NCI-H460 (cell line): ENCODE results near the gene ADISSP. TPM values are rescaled to one million over a fixed set of nuclear protein-coding genes. Genes with fewer than 3 reads are reported as not detected.
A peak's percentile ranks its signal among the peaks of the same experiment; 100 is the strongest.
"Not testable (repeated sequence)": the region's sequence is repeated elsewhere in the genome, so short reads cannot be mapped to it uniquely, and the experiment has no call there.

Experiments
- DNase-seq: peaks from one replicate; pipeline ENCODE4 v3.0.0-alpha.2; 2016; ENCODE audit warnings: low read depth; ENCODE audit errors: extremely low read depth
- total RNA-seq: library from RNA; depleted of rRNA; stranded (reverse); fragments of >200 nt; shearing (Covaris generic); gene quantifications from 2 replicates; pipeline ENCODE4 v1.2.3, GENCODE V29; 2014

Gene ADISSP
- total RNA-seq, 1 experiment from 2014 or later: 42.0 TPM

DNA sequence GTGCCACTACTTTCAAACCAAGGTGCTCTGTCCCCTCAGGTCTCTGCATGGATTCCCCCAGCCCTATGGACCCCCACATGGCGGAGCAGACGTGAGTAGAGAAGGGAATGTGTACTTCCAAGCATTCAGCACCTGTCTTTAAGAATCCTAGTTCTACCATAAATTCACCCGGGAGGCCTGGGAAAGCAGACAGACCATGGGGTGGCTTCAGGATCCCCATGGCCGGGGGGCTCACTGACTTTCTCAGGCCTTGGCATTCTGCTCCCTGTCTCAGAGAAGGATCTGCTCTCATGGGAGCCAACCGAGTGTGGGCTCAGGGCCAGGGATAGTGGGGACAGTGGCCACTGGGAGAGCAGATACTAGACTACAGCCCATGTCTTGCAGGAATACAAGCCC is 30.8 kb upstream of the ADISSP start:
- DNase-seq: no peak

GRCh38 chr20:3797592-3798372 is 30.2 kb upstream of the ADISSP start:
- DNase-seq: no peak

DNA sequence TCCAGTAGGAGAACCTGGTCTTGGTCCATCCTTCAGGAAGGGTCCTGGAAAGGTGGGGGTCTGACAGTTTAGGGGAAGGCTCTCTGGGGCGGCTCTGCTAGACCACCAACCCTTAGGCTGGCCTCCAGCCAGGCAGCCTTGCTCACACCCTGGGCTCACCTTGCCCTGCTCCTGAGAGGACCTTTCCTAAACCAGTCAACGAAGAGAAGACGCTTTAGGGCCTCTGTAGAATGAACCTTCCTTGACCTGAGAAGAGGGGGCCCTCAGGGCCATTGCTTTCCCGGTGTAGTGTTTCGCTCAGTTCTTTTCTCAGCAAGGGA is 29.6 kb upstream of the ADISSP start:
- no peak for DNase-seq

GRCh38 chr20:3796477-3797225 is 29.1 kb upstream of the ADISSP start:
- DNase-seq: no peak

DNA sequence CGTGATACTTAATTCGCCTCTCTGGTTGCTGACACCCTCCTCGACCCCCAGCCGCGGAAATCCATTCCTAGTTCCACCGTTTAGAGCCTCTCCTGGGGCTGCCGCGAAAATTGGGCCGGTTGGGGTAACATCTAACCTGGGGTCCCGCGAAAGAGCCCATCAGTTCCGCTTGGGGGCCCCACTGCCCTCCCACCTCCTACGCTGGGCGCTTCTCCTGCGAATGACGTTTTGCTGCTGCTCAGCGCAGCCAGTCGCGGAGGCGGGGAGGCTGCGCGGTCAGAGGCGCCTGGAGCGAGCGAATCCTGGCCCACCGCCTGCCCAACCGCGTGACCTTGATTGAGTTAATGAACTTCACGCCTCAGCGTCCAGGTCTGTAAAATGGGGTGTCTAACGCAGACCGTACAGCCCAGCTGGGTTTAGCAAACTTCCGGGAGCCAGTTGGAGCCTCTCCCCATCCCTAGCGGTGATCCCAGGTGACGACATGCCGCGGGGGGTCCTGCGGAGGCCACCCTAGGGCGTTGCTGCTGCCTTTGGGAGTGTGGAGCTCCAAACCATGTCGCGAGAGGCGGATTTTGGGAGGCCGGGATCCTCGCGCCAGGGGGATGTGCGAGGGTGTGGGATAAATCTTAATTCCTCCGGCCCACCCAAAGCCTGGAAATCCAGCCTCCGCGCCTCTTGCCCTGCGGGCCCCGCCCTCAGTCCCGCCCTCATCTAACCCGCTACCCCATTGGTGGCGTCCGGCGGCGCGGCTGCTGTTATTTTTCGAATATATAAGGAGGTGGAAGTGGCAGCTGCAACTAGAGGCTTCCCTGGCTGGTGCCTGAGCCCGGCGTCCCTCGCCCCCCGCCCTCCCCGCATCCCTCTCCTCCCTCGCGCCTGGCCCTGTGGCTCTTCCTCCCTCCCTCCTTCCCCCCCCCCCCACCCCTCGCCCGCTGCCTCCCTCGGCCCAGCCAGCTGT is 28.2 kb upstream of the ADISSP start, which contains the start of gene CDC25B:
Gene CDC25B (plus strand): TSS at position 800 of the 958 bp plus-strand sequence. CDS start 222 bp downstream, outside the sequence.
- peak; percentile 90 for DNase-seq

DNA sequence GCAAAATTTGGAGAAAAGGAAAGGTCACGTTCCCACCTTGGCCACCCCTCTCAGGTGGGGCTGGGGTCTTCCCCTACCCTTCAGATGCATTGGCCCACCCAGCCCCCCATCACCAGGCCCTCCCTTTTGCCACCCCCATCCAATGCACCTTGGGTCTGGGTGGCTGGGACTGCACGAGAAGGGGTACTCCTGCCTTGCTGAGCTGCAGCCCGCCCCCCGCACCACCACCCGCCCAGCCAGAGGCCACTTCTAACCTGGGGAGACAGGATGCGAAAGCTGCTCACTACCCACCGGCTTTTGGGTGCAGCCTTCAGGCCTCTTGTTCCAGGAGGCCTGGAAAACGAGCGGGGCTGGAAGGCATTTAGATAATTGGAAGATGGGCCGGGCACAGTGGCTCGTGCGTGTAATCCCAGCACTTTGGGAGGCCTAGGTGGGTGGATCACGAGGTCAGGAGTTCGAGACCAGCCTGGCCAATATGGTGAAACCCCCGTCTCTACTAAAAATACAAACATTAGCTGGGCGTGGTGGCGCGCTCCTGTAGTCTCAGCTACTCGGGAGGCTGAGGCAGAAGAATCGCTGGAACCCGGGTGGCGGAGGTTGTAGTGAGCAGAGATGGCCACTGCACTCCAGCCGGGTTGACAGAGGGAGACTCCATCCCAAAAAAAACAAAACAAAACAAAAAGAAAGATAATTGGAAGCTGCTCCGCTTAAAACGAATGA is 27.3 kb upstream of the ADISSP start:
- no peak for DNase-seq

DNA sequence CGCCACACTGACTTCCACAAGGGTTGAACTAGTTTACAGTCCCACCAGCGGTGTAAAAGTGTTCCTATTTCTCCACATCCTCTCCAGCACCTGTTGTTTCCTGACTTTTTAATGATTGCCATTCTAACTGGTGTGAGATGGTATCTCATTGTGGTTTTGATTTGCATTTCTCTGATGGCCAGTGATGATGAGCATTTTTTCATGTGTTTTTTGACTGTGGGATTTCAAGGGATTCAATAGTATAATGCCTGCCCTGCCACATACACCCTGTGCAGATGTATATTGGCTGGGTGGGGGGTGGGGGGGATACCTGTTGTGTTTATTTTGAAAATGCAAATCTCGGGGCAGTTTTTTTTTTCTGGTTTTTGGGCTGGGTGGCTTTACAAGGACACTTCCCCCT is 26.6 kb upstream of the ADISSP start:
- DNase-seq: not testable (repeated sequence)

DNA sequence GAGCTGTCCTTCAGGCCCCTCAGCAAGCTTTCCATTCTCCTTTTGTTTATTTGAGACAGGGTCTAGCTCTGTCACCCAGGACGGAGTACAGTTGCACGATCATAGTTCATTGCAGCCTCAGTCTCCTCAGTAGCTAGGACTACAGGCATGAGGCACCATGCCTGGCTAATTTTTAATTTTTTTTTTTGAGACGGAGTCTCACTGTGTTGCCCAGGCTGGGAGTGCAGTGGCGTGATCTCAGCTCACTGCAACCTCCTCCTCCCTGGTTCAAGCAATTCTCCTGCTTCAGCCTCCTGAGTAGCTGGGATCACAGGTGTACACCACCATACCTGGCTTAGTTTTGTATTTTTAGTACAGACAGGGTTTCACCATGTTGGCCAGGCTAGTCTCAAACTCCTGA is 21.6 kb upstream of the ADISSP start:
- not testable (repeated sequence) for DNase-seq

DNA sequence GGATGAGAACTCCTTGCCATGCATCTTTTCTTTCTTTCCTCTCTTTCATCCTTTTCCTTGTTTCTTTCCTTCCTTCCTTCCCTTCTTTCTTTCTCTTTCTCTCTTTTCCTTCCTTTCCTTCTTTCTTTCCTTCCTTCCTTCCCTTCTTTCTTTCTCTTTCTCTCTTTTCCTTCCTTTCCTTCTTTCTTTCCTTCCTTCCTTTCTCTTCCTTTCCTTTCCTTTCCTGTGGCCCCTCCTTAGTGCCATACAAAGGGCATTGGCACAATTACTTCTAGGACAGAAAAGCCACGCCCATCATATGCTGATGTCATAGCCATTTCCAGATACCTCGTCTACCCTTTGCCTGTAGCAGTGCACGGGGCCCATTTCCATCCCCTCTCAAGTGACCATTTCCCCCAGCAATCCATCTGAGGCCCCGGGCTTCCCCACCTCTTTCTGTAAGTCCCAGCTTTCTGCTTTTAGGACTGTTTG is 21.2 kb upstream of the ADISSP start:
- DNase-seq: peak; percentile 60

DNA sequence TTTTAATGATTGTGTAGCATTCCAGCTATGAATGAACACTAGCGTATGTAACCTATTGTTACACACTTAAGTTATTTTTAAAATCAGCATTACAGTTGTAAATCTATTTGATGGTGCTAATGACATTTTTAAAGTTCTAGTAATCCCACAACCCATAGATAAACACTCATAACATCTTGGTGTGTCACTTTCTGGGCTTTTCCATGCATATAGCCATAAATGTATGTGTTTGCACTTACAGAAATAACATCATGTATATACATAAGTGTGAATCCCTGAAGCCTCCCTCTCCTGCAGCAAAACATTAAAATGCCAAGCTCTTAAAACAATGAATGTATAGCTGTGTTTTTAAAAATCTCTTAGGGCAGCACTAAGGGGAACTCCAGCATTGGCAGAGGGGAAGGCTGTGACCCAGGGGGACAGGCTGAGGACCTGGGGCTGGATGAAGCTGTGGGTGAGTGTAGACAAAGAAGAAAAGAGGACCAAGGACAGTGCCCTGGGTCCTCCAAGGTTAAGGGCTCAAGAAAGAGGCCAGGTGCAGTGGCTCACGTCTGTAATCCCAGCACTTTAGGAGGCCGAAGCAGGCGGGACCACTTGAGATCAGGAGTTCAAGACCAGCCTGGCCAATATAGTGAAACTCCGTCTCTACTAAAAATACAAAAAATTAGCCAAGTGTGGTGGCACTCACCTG is 19.9 kb upstream of the ADISSP start:
- DNase-seq: no peak

GRCh38 chr20:3786665-3787323 is 19.2 kb upstream of the ADISSP start, which contains the start of gene CENPB:
Gene CENPB (minus strand): TSS chr20:3786740. CDS start chr20:3786483, 257 bp downstream.
- DNase-seq: peak; percentile 83

DNA sequence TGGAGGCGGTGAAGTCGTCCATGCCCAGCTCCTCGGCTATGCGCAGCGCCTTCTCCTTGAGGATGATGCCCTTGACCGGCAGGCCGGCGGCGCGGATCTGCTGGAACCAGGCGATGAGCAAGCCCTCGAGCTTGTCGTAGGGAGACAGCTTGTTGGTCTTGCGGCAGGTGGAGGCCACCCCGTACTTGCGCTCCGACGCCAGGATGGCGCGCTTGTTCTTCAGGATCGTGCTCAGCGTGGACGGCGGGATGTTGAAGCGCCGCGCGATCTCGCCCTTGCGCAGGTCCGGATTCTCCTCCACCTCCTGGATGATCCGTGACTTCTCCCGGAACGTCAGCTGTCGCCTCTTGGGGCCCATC is 18.6 kb upstream of the ADISSP start:
- no peak for DNase-seq

DNA sequence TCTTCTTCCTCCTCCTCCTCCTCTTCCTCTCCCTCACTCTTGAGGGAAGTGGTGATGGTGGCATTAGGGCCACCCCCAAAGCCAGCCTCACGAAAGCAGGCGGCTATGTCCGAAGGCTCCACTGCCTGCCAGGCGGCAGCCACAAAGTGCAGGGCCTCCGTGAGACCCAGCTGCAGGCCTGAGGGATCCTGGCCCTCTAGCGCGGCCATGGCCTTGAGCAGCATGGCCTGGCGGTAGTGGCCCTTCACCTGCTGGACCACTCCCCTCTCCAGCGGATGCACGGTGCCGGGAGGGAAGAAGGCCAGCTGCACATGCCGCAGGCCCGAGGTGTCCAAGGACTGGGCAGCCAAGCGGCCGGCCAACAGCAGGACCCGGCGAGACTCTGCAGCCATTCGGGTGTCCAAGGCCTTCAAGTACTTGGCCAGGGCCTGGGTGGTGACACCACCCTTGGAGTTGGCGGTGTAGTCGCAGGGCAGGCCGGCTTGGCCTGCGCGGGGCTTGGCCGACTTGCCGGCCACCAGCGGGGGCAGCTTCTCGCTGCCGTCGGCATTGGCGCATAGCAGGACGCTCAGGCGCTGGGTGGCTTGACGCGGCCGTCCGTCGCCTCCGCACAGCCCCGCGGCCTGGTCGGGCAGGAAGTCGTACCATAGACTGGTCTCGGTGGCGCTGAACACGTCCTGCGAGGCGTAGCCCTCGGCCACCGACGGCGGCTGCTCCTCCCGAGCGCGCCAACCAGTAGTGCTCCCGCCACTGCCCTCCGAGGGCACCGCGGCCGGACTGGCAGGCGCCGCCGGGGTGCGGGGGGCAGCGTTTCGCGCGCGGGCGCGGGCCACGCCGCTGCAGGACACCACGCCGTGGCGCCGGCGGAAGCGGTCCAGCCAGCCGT is 17.9 kb upstream of the ADISSP start:
- DNase-seq: no peak

DNA sequence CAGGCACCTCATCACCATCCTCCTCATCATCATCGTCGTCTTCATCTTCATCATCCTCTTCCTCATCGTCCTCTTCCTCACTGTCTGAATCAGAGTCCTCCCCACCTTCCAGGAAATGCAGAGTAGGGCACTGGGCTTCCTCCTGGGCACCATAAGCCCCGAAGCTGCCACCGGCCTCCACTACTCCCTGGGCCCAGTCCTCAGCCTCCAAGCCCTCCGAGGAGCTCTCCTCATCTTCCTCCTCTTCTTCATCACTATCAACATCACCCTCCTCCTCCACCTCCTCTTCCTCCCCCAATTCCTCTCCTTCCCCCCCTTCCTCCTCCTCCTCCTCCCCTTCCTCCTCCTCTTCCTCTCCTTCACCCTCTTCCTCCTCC is 17.3 kb upstream of the ADISSP start:
- no peak for DNase-seq

DNA sequence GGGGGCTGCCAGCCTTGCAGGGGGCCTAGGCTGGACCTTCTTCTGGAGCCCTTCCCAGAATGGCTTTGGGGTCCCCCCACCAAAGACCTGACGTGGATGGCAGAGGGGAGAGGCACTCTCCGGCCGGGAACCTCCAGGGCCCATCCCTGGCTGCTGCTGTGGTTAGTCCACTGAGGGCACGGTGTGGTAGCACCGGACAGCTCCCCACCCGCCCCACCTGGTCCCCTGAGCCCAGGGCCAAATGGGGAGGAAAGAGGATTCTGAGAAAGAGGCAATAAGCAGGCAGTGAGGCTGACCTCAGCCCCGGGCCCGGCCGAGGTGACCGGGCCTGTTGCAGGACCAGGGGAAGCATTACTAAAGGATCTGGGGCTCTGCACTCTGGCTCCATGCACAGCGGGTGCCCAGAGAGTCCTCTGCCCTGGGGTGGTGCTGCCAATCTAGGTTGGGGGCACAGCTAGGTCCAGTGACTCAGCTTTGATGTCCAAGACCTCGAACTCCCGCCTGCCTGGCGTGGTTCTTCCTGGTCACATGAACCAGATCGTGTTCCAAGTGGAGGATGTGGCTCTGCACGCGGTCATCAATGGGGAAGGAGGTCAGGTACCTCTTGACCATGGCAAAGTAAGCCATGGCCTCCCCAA is 16.8 kb upstream of the ADISSP start:
- no peak for DNase-seq

DNA sequence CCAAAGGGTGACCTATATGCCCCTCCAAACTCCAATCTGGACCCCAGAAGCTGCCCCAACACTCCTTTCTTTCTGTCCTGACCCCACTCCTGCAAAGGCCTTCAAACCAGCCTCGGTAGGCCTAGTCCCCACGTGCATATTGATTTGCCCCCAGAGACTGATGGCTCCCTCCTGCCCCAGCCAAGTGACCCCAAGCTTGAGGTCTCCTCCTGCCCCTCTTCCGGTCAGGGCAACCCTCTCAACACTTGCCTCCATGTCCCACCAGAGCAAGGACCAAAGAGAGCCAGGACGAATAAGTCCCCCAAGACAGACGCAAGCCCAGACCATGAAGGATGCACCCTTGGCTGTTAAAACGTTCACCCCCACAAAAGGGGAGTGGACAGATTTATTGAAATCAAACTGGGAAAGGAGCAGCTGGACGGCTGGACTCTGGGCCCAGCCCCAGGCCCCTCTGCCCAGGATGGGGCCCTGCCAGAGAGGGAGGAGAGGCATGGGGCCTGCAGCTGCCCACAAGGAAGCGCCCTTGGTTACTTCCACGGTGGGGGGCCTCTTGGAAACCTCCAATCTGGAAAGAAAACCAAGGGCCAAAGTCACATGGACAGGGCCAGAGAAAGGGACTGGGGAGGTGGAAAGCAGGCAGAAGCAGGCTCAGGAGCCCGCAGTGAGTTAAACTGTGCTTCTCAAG is 16.1 kb upstream of the ADISSP start:
- no peak for DNase-seq

GRCh38 chr20:3783068-3783489 is 15.5 kb upstream of the ADISSP start:
- DNase-seq: no peak
